Ammon's horn (tissue), 1 donor: Measurements from ENCODE around the gene ATPAF2.
"Not testable (repeated sequence)": the region's sequence is repeated elsewhere in the genome, so short reads cannot be mapped to it uniquely, and the experiment has no call there.

Experiments used
- DNase-seq: peaks from one replicate; pipeline ENCODE4 v3.0.0-alpha.2; 2016; ENCODE audit warnings: low spot score

Gene ATPAF2

DNA sequence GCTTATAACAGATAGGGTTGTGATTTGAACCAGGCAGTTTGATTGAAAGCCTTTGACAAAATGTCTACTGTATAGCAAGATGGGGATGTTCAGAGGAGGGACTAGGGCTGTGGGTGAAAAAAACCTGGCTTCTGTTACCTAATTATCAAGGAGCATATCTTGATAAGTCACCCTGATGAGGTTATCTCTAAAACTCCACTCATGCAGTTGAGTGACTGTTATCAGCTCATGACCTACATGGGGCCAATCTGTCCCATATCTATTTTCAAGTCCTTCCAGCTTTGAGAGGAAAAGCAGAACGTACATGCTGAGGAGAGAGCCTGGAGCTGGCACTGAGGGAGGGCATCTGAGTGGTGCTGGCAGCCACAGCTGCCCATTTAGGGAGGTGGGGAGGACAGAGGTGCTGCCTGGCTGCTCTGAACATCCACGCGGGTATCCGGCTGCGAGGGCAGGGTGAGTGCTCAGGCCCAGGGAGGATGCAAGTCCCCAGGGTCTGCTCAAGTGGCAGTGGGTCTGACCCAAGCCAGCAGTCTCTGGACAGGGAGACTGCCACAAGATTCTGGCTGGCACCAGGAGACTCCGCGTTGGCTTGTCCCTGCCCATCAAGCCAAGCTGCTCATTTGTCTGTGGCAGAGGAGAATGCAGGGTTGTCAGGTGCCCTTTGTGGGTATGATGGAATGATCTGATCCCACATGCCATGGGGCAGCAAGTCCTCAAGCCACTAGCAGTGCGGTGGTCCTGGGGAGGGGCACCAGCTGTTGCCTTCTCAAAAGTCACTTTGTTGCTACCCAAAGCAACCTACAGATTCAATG, 29.2 kb downstream of the ATPAF2 start:
- no peak for DNase-seq

DNA sequence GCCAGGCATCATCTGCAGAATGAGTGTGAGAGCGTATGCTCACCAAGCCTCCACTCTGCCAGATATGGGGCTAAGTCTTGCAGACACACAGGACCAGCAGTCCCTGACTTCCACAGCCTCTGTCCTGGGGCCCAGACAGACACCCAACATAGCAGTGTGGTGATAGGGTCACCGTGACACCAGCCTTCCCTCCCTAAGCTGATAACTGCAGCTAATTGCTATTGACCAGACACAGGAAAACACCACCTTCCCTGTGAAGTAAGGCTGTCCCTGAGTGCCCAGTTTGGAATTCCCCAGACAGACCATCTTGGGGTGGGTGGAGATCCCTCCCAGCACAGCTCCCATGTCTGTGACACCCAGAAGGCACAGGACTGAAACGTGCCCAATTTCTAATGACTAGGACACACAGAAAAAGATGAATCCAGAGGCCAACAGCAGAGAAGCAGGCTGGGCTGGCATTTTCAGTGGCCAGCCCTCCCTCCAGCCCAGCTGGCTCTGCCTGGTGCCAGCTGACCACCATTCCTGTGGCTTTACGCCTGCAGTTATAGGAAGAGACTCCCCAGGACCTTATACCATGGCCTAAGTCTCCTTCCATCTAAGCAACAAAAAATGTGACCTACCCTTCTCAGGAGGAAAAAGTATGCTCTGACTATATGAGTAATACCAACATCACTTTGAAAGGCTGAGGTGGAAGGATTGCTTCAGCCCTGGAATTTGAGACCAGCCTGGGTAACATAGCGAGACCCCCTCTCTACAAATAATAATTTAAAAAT, 30.3 kb downstream of the ATPAF2 start:
- DNase-seq: no peak

DNA sequence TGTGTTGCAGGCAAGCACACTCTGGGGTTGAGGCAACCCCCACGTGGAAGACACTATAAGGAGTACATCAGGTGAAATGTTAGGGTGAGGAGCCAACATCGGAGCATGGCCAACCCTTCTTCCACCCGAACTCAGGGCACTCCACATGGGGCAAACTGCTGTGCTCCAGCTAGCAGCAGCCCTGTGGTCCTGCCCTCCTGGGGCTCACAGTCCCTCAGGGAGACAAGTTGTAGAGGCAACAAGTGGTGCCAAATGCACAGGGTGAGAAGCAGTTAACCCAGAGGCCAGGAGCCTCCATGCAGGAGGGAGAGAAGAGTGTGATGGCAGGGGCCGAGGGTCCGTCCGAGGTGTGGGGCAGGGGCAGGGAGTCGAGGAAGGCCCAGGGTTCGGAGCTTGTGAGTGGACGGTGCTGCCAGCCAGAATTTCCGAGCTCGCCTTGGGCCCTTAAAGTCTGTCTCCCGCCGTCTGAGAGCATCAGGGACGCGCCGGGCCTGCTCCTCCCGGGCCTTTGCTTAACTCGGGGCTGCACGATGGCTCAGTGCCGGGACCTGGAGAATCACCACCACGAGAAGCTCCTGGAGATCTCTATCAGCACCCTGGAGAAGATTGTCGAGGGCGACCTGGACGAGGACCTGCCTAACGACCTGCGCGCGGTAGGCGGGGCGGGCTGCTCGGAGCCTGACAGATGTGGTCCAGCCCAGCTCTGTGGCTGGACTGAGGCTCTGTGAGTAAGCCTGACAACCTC, 32.3 kb downstream of the ATPAF2 start:
- no peak for DNase-seq

DNA sequence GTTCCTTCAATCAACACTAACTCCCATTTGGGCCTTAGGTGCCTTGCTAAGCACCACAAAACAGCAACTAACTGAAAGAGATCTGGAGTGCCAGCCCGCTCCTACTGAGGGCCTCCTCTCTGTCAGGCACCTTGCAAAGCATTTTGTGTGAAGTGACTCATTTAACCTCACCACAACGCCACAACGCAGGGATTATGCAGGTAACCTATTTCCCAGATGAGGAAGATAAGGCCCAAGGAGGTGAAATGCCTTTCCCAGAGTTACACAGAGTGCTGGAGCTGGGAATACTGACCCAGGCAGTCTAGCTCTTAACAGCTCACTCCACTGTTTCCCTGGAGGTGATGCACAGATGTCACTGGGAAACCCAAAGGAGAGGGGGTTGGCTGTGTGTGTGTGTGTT, 33.5 kb downstream of the ATPAF2 start:
- no peak for DNase-seq

DNA sequence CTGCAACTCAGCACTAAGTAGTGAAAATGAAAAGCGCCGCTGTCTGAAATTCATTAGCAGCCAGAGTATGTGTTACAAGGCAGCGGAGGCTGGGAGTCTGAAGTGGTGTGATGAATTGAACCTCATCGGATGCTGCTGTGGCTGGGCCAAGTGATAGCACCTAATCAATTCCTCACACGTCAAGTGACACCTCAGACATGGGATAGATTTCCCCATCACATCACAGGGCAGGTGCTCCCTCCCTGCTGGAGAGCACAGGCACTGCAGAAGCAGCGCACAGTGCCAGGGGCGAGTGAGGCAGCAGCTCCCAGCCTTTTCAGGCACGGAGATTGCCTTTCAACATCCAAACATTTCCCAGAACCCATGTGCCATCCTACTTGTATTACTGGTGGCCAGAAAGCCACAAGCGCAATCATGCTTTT, 34.1 kb downstream of the ATPAF2 start:
- DNase-seq: no peak

DNA sequence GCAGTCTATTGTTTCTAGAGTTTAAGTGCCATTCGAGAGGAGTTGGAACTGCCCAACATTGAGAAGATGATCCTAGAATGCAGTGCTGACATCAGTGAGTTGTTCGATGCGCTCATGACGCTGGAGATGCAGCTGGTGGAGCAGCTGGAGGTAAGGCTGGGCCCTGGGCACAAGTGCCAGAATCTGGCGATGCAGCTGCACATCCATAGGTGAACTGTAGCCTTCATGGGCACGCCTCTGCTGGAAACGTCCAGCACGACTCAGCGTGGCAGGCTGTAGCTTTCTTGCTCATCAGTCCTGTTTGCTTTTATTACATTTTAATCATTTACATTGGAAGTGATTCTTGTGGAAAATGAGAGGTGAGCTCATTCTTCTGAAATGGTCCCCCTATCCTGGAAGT, 34.6 kb downstream of the ATPAF2 start:
- no peak for DNase-seq

DNA sequence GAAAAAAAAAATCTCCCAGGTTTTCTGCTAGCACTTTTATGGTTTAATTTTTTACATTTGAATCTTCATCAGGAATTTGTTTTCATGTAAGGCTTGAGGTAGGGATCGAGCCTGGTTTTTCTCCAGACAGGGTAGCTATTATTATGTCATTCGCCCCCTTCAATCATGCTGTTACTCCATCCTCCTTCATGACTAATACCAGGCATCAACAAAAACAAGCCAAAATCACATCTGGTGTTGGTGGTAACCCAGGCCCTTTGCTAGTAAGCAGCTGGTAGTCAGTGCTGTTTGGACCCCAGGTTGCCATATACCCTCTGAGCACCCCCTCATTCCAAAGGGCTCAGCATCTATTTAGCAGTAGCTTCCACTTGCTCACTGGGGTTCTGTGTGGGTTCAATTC, 36.8 kb downstream of the ATPAF2 start:
- no peak for DNase-seq

DNA sequence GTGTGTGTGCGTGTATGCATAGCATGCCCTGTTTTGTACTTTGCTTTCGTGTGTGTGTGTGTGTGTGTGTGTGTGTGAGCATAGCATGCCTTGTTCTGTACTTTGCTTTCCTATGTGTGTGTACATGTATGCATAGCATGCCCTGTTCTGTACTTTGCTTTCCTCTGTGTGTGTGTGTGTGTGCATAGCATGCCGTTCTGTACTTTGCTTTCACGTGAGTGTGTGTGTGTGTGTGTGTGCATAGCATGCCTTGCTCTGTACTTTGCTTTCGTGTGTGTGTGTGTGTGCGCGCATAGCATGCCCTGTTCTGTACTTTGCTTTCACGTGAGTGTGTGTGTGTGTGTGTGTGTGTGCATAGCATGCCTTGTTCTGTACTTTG, 38.9 kb downstream of the ATPAF2 start:
- DNase-seq: no peak

DNA sequence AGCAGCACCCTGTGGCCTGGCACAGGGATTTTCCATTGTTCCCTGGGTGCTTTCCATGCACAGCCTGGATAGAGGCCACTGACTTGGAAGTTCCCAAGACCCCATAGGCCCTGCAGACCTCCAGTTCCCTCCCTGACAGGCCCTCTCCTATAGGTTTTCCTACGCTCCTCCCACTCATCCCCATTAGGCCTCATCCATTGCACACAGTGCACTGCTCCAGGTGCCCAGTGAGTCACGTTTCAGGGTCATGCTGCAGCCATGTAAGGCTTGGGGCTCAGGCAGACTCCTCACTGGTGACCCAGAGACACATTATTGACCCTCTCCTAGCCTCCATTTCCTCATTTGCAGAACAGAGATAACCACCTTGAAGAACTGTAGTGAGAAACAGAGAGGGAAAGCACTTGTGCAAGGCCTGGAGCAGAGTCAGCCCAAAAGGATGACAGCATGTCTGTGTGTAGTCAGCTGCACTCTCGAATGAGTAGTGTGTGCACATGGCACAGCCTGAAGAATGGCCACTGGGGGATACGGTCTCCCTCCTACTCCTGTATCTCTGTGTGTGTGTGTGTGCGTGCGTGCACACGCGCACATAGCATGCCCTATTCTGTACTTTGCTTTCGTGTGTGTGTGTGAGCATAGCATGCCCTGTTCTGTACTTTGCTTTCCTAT, 39.5 kb downstream of the ATPAF2 start:
- no peak for DNase-seq

DNA sequence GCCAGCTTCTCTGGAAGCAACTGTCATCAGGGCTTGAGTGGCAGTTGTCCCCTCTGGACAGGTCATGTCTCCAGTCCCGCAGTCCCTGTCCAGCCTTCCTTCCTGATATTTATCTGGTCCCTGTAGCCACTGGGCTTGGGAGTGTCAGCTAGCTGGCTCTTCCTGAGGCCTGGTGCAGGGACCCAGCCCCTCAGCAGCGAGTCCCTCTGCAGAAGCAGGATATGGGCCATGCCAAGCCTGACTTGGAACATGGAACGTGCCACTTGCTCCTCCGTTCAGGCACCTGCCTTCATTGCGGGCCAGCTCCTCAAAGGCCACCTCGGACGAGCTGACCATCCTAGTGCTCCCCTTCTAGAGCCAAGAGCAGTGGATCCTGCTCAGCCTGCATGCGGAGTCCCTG, 40.0 kb downstream of the ATPAF2 start:
- DNase-seq: no peak

DNA sequence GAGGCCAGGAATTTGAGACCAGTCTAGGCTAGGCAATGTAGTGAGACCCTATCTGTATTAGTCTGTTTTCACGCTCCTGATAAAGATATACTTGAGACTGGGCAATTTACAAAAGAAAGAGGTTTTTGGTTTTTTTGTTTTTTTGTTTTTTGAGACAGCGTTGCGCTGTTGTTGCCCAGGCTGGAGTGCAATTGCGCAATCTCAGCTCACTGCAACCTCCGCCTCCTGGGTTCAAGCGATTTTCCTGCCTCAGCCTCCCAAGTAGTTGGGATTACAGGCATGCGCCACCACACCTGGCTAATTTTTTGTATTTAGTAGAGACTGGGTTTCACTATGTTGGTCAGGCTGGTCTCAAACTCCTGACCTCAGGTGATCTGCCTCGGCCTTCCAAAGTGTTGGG, 43.1 kb downstream of the ATPAF2 start:
- DNase-seq: not testable (repeated sequence)

DNA sequence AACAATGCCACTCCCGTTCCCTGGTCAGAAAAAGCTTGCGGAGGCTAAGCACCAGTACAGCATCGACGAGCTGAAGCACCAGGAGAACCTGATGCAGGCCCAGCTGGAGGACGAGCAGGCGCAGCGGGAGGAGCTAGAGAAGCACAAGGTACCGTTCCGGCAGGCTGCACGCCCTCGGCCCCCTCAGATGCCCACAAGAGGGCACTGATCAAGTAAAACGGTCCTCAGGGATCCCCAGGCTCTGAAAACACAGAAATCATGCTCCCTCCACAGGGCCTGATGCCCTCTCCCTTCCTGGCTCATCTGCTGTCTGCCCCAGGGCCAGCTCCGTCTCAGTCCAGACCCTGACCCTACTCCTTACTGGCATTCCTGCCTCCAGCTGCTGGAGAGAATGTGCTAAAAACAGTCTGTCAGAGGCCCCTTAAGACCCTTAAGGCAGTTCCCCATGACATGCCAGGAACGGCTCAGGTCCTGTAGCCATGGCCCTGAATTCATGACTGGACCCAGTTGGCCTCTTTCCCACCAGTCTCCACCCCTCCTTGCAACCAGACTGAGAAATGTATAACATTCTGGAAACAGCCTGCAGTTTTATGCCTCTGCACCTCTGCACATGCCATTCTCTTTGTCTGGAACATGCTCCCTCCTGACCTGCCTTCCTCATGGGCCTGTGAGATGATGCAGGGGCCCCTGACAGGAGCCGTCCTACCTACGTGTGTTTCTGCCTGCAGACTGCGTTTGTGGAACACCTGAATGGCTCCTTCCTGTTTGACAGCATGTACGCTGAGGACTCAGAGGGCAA, 44.5 kb downstream of the ATPAF2 start:
- DNase-seq: peak; percentile 33

DNA sequence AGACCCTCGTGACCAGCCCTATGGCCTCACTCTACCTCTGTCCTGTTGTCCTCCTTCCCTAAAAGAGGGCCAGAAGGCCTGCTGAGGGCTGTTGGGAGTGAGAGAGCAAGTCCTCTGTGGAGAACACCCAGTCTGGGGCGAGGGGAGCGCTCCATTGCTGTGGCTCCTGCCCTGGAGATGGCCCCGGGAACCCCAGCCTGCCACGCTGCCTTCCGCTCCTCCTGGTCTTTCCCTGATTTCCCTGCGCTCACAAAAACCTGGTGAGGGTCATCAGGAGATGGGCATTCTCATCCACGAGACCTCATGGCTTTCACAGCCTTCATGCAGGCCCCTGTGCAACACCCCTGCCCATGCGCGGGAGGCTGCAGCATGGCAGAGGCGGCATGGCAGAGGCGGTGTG, 45.1 kb downstream of the ATPAF2 start:
- no peak for DNase-seq

DNA sequence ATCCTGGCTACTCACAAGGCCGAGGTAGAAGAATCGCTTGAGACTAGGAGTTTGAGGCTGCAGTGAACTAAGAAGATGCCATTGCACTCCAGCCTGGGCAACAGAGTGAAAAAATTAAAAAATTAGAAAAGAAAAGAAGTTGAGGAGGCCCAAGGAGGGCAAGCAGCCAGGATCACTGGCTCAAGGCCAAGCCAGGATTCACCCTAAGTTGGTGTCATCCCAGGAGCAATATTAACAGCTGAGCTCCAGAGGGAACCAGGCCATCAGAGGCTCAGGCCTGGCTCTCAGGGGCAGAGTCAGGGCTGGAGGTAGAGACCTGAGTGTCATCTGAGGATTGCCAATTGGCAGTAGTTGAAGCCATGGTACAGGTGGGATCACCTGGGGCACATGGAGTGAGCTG, 45.6 kb downstream of the ATPAF2 start:
- DNase-seq: no peak

DNA sequence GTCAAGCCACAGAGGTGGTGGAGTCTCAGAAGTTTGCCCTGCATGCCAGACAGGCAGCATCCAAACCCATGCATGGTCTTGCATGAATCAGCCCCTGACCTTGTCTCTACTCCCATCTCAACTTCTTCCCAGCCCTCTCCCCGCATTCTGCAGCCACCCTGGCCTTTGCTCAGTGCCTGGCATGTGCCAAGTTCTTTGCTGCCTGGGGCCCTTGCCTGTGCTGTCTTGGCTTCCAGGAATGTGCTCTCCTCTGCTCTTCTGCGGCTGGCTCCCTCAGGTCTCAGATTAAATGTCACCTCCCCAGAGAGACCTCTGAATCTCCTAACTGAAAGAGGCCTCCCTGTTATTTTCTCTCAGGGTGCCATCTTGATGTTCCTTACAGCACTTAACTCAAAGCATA, 48.7 kb downstream of the ATPAF2 start:
- DNase-seq: no peak

DNA sequence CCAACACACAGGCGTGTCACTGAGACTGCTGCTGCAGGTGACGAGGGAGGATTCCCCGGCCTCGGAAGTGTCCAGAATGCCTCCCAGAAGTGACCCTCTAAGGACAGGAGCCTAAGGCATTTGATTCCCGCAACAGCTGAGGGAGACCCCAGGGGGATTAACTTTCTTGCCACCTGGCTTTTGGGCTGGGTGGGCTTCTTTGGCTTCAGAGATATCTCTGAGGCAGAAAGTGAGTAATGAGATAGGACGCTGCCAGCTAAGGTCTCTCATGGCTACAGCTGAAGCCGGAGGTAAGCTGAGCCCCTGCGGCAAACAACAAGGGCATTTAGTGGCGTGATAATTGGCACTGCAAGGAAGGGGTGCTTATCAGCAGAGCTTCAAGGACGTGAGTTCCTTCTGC, 49.4 kb downstream of the ATPAF2 start:
- DNase-seq: no peak

DNA sequence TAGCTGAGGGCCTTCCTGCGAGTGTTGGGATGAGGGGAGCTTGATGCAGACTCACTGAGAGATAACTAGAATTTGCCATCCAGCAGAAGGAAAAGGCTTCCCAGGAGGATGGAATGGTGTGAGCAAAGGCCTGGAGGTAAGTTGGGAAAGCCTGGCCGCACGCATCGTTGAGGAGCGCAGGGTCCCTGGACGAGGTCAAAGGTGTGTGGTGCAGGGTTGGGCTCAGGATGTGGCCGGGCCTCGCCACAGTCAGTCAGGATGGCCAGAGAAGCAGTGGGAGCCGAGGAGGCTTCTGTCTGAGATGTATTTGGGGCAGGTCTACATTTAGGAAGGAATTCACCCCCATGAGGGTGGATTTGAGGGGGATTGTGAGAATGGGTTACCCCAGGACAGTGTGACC, 49.9 kb downstream of the ATPAF2 start:
- DNase-seq: no peak

DNA sequence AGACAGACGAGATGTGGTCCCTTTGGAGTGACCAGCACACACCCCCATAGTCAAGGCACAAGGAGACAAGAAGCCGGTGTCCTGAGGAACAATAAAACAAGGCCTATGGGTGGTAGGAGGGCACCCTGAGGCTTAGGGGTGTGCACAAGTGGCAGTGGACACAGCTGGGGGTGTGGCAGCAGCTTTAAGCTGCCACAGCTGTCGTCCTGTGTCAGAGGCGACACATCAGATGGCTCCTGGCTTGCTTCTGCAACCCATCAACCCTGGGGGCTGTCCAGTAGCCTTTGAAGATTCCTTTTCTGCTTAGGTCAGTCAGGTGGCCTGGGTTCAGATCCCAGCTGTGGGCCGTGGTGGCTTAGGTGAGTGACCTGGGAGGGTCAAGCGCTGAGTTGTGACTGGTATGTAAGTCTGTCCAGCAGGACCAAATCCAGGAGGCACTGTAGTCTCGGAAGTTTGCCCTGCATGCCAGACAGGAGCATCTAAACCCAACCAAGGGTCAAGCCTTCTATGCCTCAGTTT, 50.5 kb downstream of the ATPAF2 start:
- DNase-seq: no peak

DNA sequence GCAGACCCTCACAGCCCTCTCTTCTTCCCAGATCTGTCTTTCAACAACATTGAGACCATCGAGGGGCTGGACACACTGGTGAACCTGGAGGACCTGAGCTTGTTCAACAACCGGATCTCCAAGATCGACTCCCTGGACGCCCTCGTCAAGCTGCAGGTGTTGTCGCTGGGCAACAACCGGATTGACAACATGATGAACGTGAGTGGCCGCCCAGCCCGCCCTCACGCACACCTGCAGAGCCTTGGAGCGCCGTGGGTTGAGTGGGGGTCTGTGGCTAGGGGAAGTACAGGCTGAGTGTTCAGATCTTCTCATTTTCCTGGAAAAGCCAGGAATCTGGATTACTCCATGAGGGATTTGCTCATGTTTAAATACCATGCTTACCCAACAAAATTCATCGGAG, 51.1 kb downstream of the ATPAF2 start:
- DNase-seq: no peak

DNA sequence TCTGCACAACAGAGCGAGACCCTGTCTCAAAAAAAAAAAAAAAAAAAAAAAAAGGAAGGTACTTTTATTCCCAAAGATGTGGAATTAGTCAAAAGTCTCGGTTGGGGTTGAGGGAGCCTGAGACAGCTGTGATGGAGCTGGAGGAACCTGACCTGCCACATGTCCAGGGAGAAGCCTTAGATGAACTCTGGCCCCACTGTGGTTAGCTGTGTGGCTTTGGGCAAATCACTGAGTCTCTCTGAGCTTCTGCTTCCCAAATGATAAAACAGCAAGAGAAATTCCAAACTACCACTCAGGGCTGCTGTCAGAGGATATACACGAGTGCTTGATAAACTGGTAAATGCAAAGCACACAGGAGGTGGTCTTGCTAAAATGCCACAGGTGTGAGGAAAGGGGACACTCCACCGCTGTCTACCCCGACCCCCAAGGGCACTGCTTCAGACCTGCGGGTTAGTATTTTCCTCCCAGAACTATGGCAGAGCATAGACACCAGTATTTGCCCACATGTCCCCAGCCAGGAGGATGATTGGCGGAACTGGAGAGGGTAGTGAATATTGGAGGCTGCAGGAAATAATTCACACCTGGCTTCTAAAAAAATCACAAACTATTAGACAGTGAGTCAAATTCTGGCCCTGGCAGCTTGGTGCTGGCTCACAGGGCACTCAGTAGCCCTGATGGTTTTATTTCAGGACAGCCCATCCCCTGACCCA, 51.6 kb downstream of the ATPAF2 start:
- DNase-seq: no peak

DNA sequence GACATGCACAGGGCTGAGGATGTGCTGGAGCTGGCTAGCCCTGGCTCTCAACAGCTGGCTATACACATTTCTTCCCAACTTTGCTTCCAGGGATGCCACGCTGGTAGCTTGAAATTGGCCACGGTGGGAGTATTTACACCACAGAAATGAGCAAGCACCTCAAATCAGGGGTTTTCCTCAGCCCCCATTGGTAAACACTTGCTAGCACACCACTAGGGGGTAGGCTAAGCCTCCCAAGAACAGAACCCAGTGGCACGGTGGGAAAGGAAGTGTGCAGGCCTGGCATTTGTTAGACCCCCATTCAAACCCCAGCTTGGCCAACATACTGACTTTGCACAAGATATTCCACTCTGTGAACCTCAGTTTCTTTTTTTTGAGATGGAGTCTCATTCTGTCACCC, 53.4 kb downstream of the ATPAF2 start:
- DNase-seq: no peak
